Daoy (cell line): ENCODE measurements around the gene FBXL7. TPM values are rescaled to one million over a fixed set of nuclear protein-coding genes. Genes with fewer than 3 reads are reported as not detected.

ENCODE experiments used
- DNase-seq: peaks from one replicate; pipeline ENCODE4 v3.0.0-alpha.2; 2015; ENCODE audit warnings: low read depth
- total RNA-seq: library from RNA; depleted of rRNA; stranded (reverse); fragments of >200 nt; shearing (Covaris generic); gene quantifications from 2 replicates; pipeline ENCODE4 v1.2.3, GENCODE V29; 2014

The FBXL7 gene
- total RNA-seq, 1 experiment from 2014 or later, result 3.0 TPM

DNA sequence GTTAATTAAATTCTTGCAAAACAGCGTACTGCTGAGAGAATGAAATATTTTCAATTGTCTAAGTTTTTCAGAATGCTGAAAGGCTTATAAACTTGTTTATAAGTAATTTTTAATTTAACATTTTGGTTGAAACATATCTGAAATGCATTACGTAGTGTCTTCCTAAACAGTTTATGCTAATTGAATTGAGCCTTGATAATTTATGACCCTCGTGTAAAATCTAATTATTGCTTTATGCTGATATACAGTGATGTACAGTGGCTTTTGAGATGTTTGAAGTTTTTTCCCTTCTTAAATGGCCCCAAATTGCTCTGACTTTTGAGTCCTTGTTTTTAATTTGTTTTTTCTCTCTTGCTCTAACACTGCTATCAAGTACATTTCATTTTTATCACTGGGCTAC, 262.7 kb downstream of the FBXL7 start:
- DNase-seq, result no peak

DNA sequence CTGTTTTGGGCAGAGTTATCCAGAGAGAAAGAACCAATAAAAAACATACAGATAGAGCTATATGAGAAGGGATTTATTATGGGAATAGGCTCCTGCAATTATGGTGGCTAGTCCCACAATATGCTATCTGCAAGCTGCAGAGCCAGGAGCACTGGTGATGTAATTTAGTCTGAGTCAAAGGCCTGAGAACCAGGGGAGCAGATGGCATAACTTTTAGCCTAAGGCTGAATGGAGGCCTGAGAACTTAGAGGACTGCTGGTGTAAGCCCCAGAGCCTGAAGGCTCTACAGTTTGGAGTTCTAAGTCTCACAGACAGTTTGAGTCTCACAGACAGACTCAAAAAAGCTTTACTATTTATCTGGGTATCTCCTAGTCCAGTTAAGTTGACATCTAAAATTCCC, 263.8 kb downstream of the FBXL7 start:
- peak; percentile 15 for DNase-seq

GRCh38 chr5:15768936-15769335, 269.0 kb downstream of the FBXL7 start:
- DNase-seq, result no peak

GRCh38 chr5:15772131-15772530, 272.2 kb downstream of the FBXL7 start:
- no peak for DNase-seq

DNA sequence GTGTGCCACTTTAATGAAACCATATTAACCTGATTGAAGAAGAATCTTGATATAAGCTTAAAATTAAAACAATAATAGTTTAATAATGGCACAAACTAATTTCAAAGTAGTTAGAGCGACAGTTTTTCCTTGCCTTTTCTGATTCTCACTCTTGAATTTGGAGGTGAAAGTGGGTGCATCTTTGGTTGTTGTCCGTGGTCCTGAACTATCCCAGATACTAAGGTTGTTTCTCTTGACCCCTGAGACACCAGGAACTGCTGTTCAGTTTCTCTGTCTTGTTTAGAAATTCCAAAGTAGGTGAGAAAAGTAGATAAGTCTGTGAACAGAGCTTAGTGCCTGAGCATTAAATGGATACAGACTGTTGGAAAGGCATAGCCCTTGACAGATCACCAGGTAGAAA, 274.7 kb downstream of the FBXL7 start:
- DNase-seq, result no peak

DNA sequence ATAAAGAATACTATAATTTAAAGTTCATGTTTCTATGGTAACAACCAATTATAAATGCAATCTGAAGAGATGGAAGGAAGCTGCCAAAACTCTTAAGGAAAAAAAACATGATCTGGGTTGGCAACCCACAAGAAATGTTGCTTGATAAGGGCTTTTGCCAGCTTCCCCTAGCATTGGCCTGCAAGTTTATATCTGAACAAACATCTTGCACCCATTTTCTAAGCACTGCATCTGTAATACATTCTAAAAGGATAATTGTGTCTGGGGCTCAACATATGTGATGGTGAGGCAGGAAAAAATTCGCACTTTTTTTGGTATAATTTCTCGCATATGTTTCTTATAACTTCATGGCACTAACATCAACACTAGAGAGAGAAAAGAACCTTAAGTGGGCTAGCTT, 276.4 kb downstream of the FBXL7 start:
- DNase-seq, result no peak

GRCh38 chr5:15783734-15784133, 283.8 kb downstream of the FBXL7 start:
- no peak for DNase-seq

DNA sequence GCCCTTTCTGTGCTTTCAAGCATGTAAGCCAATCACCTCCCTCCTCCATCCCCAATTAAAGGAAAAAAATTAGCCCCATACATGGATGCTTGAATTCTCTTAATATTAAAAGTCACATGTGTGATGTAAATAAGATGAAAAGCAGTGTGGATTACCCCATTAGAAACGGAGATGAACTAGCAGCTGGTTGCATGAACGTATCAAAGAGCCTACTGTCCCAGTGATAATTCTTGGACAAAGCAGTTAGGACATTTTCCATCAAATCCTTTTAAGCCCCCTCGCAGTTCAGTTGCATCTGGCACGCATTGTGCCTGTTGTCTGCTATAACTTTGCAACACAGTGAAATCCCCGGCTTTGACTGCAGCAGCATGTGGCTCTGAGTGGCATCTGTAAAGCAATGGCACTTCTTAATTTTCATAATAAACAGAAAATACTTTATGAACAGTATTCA, 285.6 kb downstream of the FBXL7 start:
- no peak for DNase-seq

- DNase-seq, result no peak
Measured at GRCh38 chr5:15786326-15786725, 286.3 kb downstream of the FBXL7 start.

DNA sequence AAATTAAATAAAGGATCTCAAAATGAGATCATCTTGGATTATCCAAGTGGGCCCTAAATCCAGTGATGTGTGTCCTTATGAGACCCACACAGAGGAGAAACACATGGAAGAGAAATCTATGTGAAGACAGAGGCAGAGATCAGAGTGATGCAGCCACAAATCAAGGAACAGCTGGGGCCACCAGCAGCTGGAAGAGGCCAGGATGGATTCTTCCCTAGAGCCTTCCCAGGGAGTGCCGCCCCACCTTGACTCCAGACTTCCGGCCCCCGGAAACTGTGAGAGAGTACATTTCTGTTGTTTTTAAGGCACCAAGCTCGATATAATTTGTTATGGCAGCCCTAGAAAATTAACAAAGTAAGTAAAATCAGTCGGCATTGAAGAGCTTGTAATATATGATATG, 286.9 kb downstream of the FBXL7 start:
- DNase-seq, result no peak

DNA sequence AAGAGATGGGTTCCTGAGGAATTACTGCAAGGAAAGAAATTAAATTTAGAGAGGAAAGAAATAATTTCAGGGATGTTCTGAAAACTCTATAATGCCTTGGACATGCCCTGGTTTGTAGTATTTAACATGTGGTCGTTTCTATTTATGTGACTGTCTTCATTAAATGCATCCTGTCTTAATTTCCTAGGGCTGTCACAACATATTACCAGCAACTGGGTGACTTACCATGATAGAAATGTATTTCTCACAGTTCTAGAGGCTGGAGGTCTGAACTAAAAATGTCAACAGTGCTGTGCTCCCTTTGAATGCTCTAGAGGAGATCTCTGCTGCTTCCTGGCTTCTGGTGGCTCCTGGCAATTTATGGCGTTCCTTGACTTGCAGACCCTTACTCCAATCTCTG, 287.7 kb downstream of the FBXL7 start:
- no peak for DNase-seq

DNA sequence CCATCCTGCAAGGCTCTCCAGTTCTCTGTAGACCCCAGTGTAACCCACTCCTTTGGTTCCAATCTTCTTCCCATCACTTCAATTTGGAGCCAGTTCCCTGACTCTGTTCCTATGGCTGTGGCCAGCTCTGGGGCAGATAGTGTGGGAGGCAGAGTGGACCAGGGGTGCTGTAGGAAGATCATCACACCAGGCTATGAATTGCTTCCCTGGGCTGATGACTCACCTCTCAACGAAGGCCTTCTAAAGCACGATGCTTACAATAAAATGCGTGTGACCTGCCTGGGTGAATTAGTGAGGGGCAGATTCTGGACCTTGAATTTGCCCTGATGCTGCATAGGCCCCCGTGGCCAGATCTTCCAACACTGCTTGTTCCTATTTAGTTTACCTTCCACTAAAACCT, 289.7 kb downstream of the FBXL7 start:
- DNase-seq, result peak; percentile 11

DNA sequence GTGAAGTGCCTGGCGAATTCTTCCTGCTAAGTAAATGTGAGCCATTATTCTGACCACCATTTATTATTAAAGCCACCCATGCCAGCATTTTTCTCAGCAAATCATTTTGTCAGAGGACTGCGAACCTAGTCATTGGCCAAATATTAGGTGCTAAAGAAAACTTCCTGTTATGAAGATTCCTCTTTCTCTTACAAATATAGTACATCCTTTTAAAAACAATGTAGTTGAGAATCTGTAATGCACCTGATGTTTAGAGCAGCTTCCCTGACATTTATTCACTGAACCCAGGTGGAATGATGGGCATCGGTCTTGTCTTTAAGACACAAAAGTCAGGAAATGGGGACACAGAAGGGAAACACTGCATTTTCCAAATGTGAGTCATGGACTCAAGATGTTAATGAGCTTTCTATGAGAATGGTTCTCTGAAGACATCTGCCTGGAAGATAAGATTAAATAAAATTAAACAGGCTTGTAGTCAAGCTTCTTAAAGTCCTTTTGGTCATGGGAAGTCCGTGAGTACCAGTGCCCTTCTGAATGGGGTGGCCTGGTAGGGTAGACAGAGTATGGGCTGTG, 290.6 kb downstream of the FBXL7 start:
- DNase-seq, result peak; percentile 4

GRCh38 chr5:15791274-15791673, 291.3 kb downstream of the FBXL7 start:
- peak; percentile 4 for DNase-seq

DNA sequence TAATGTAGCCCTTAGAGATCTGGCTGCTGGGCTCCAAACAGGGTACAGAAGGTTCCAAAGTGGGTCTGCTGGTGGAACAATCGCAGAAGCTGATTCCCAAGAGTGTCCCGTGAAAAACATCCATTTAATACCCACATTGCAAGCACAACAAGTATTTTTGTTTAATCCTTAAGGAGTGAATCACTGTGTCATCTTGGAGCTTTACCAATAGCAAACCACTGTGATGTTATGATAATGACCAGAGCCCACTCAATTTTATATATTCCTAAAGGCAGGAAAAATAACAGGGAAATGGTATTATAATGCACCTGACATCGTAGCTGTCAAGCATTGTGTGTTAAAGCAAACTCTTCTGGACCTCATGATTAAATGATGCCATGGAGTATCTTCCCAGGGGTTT, 291.9 kb downstream of the FBXL7 start:
- DNase-seq, result peak; percentile 4

DNA sequence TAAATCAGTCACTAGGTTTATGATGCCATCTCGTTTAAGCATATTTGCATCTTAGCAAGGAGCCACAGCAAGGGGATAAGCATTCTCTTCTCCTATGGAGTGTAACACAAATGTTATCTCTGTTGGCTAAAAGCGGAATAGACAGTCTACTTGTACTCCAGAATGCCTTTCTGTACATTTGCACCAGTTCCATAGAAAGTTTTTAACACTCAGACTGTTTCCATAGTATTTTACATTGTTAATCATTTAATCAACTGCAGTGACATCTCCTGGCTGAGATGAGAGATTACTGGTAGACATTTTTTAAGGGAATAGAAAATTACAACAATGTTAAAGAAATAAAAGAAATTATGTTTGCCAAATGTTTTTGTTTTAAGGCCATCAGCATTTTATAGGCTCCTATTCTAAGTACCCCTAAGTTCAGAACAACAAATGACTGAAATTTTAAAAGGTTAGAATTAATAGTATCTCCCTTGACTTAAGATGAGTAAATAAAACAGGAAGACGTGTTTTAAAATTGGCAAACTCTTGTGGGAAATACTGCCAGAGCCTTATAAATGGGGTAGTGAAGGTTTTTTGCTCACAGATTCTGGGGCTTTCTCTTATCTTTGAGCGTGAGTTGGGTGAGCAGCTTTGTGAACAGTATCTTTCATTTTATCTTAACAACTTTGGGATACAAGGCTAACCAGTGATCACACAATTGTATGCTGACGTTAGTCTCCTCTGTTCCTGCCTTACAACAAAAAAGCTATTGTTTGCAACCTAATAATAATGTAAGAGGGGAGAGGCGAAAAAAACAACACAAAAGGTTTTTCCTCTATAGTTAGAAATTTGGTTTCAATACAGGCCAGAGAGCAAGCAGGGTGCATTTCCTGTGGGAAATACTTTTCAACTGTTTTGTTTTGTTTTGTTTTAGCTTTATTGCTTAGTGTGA, 294.3 kb downstream of the FBXL7 start:
- DNase-seq, result no peak

- DNase-seq, result no peak
Measured at GRCh38 chr5:15796096-15796495, 296.1 kb downstream of the FBXL7 start.

- DNase-seq, result no peak
Measured at GRCh38 chr5:15796557-15796956, 296.6 kb downstream of the FBXL7 start.

DNA sequence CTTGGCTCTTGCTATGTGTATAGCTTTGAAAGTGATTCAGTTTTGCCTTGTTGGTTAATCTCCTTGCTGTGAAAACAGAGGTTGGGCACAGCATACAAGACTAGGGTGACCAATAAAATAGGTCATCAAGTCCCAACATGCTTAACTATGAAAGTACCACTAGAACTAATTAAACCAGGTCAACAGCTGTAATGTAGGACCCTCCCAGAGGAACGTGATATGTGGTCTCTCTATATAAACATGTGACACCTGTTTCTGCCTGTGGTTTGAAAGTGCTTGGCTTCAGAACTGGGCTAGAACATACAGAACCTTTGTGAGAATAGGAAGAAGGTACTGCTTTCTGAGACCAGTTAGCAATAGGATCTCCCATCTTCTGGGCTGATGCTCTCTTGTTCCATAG, 297.1 kb downstream of the FBXL7 start:
- DNase-seq, result no peak

DNA sequence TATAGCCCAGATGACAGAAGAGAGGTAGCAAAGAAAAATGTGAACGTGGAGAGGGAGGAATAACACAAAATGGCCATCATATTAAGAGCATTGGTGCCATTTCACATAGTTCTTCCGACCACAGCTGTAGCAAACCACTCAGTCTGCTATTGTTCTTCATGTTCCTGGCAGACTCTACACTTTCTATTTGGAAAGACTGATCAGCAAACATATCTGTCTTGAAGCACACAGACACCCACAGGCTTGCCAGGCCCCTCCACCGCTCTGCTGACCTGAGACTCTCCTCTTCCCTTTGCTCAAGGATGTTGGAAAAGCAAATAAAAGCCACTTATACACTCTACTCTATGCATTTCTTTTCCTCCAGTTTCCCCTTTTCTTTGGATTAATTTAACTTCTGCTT, 298.0 kb downstream of the FBXL7 start:
- no peak for DNase-seq

DNA sequence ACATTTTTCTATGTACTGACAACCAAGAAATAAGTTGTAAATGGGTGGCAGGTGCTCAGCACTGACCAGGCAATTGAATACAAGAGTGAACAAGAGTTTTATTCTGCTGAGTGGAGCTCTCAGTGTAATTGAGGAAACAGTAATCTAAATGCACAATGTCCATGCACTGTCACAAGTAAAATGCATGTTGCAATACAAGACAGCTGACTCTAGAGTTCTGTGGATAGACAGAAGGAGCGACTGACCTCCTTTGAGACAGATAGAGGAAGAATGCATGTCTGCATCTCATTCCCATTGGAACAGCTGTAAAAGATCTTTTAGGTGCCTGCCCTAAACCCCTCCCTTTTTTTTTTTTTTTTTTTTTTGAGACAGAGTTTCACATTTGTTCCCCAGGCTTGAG, 299.0 kb downstream of the FBXL7 start:
- DNase-seq, result no peak

DNA sequence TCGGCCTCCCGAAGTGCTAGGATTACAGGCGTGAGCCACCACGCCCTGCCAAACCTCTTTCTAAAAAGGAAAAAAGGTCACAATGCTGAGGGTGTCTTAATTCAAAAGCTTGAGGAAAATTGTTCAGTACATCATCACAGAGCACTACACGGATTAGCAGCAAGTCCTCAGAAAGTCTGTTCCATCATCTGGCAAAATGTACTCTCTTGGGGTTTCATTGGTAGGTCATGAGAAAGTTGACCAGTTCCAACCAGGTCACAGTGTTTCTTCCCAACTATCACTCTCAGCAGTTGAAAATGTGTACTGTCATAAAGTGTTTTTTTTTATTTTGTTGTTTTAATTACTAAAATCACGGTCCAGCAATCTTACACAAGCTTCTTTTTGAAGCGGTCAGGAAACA, 299.6 kb downstream of the FBXL7 start:
- no peak for DNase-seq

GRCh38 chr5:15803280-15803679, 303.3 kb downstream of the FBXL7 start:
- DNase-seq, result no peak
